HepG2 (cell line): ENCODE data around the gene HOXB4. TPM values are rescaled to one million over a fixed set of nuclear protein-coding genes. Genes with fewer than 3 reads are reported as not detected.

Source experiments
- ADNP ChIP-seq: sonication (generic); formaldehyde crosslinking; IDR thresholded peaks from 2 replicates; pipeline ENCODE4 v1.4.0; 2020; ENCODE audit warnings: missing genetic modification reagents
- ASH2L ChIP-seq: fragments of 300-600, 200-600 bp; sonication (generic); IDR thresholded peaks from 2 replicates; pipeline ENCODE4 v1.7.0; 2017; ENCODE audit warnings: low read depth, mild to moderate bottlenecking, moderate library complexity, mixed read lengths, low read length; ENCODE audit not compliant: insufficient read length
- ELK4 ChIP-seq: sonication (generic); formaldehyde crosslinking; IDR thresholded peaks from 2 replicates; pipeline ENCODE4 v1.9.0; 2021; ENCODE audit warnings: missing genetic modification reagents, borderline replicate concordance
- MXD1 ChIP-seq: sonication (generic); formaldehyde crosslinking; IDR thresholded peaks from 2 replicates; pipeline ENCODE4 v1.4.0; 2020; ENCODE audit warnings: mild to moderate bottlenecking, missing genetic modification reagents
- PAXIP1 ChIP-seq: sonication (generic); formaldehyde crosslinking; conservative IDR thresholded peaks from 2 replicates; pipeline ENCODE4 v1.4.0; 2020; ENCODE audit warnings: mild to moderate bottlenecking, missing genetic modification reagents, moderate library complexity
- SP2 ChIP-seq: sonication (generic); formaldehyde crosslinking; IDR thresholded peaks from 2 replicates; pipeline ENCODE4 v1.5.1; 2020; ENCODE audit warnings: mild to moderate bottlenecking, missing genetic modification reagents
- SRSF1 ChIP-seq: fragments of 200-400 bp; formaldehyde crosslinking; optimal IDR thresholded peaks from 2 replicates; pipeline ENCODE3; 2017; ENCODE audit warnings: mild to moderate bottlenecking, low read depth, low read length, moderate library complexity
- TCF7 ChIP-seq: sonication (generic); IDR thresholded peaks from 2 replicates; pipeline ENCODE4 v1.6.1; 2016; ENCODE audit warnings: antibody characterized with exemption, low read depth
- TOPORS ChIP-seq: sonication (generic); formaldehyde crosslinking; IDR thresholded peaks from 2 replicates; pipeline ENCODE4 v1.8.0; 2023; ENCODE audit warnings: mild to moderate bottlenecking, missing genetic modification reagents
- ZNF343 ChIP-seq: sonication (generic); formaldehyde crosslinking; IDR thresholded peaks from 2 replicates; pipeline ENCODE4 v1.4.0; 2020; ENCODE audit warnings: mild to moderate bottlenecking, missing genetic modification reagents
- ZNF430 ChIP-seq: sonication (generic); formaldehyde crosslinking; IDR thresholded peaks from 2 replicates; pipeline ENCODE4 v1.9.0; 2021; ENCODE audit warnings: mild to moderate bottlenecking, missing genetic modification reagents
- ZNF576 ChIP-seq: sonication (generic); formaldehyde crosslinking; IDR thresholded peaks from 2 replicates; pipeline ENCODE4 v1.4.0; 2020; ENCODE audit warnings: mild to moderate bottlenecking, missing genetic modification reagents
- polyA plus RNA-seq, 8 experiments: library from polyadenylated mRNA; depleted of rRNA in 3 of 8; stranded (reverse) in 7 of 8; unstranded in 1 of 8; fragments of >200 nt; fragmentation: Illumina TruSeq in 4 of 8; extraction: Trizol in 4 of 8; gene quantifications; 2 replicates each; pipeline versions ENCODE4 v1.2.1 to v1.2.3, GENCODE V29; 2011 to 2016; ENCODE audit warnings: low read depth in 4 of 8, missing spikeins in 1 of 8, mixed read lengths in 1 of 8; ENCODE audit not compliant: insufficient read depth in 1 of 8
- total RNA-seq, 5 experiments: library from RNA; depleted of rRNA; stranded (reverse); fragments of >200 nt; fragmentation: Illumina TruSeq; extraction: Trizol; gene quantifications; 2 replicates each; pipeline ENCODE4 v1.2.3, GENCODE V29; 2016; ENCODE audit warnings: low read depth in 1 of 5
- TF ChIP-seq, protein P1 (sequence below): sonication (generic); formaldehyde crosslinking; IDR thresholded peaks from 2 replicates; pipeline ENCODE4 v1.5.0; 2020; ENCODE audit warnings: mild to moderate bottlenecking, missing genetic modification reagents

Gene HOXB4
- total and polyA plus RNA-seq, 2 of the 13 experiments (the other 11 are each of a cell fraction or from before 2014, with no cell fraction given), result not detected

- TF ChIP-seq ZNF430 (CRISPR knock-in tag) (no peak), SRSF1 (no peak), ELK4 (CRISPR knock-in tag) (no peak), ASH2L (no peak), ADNP (CRISPR knock-in tag) (no peak), ZNF576 (CRISPR knock-in tag) (no peak), TOPORS (CRISPR knock-in tag) (no peak), PAXIP1 (no peak), SP2 (CRISPR knock-in tag) (no peak), MXD1 (CRISPR knock-in tag) (no peak), TCF7 (no peak), ZNF343 (CRISPR knock-in tag) (no peak)
- TF ChIP-seq, protein P1, sequence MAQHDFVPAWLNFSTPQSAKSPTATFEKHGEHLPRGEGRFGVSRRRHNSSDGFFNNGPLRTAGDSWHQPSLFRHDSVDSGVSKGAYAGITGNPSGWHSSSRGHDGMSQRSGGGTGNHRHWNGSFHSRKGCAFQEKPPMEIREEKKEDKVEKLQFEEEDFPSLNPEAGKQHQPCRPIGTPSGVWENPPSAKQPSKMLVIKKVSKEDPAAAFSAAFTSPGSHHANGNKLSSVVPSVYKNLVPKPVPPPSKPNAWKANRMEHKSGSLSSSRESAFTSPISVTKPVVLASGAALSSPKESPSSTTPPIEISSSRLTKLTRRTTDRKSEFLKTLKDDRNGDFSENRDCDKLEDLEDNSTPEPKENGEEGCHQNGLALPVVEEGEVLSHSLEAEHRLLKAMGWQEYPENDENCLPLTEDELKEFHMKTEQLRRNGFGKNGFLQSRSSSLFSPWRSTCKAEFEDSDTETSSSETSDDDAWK (CRISPR knock-in tag), result no peak
Measured at GRCh38 chr17:48544349-48545021, 33.7 kb downstream of the HOXB4 start (continued).
